Esophagus (tissue), 2 donors: ENCODE results near the gene BLOC1S6. TPM values are rescaled to one million over a fixed set of nuclear protein-coding genes. Genes with fewer than 3 reads are reported as not detected.

Experiments
- H3K27ac ChIP-seq, 2 donors: one replicate each; pipeline ENCODE4 v1.5.1; 2013; ENCODE audit warnings: low read depth in 2 of 2, mild to moderate bottlenecking in 2 of 2, inconsistent platforms in 1 of 2, low read length in 1 of 2, moderate library complexity in 1 of 2
- H3K27me3 ChIP-seq, 2 donors: one replicate each; pipeline ENCODE4 v1.6.1; 2013; ENCODE audit warnings: low read length in 2 of 2, control low read depth in 1 of 2, mild to moderate bottlenecking in 1 of 2; ENCODE audit not compliant: insufficient read depth in 2 of 2, control insufficient read depth in 1 of 2
- H3K36me3 ChIP-seq, 2 donors: one replicate each; pipeline ENCODE4 v1.6.1; 2013; ENCODE audit warnings: low read length in 1 of 2; ENCODE audit not compliant: control insufficient read depth in 2 of 2, insufficient read depth in 2 of 2
- H3K4me1 ChIP-seq, 2 donors: one replicate each; pipeline ENCODE4 v1.6.1; 2013; ENCODE audit warnings: low read length in 1 of 2; ENCODE audit not compliant: control insufficient read depth in 2 of 2, insufficient read depth in 2 of 2
- H3K4me3 ChIP-seq, 2 donors: one replicate each; pipeline ENCODE4 v1.5.1; 2013; ENCODE audit warnings: low read length in 2 of 2, mild to moderate bottlenecking in 2 of 2, low read depth in 1 of 2, moderate library complexity in 1 of 2
- H3K9me3 ChIP-seq, 2 donors: one replicate each; pipeline ENCODE4 v1.6.1; 2013; ENCODE audit warnings: mild to moderate bottlenecking in 2 of 2, low read depth in 1 of 2, low read length in 1 of 2, moderate library complexity in 1 of 2; ENCODE audit not compliant: control insufficient read depth in 2 of 2, insufficient read depth in 1 of 2
- WGBS, 2 donors: extraction: QIAGEN DNeasy Blood & Tissue Kit; methylation state at CpG; one replicate each; pipeline ENCODE4 v1.1.7; 2013; 5-methylcytosine and 5-hydroxymethylcytosine counted together
- polyA plus RNA-seq, 2 donors: library from polyadenylated mRNA; stranded (reverse); fragments of 200-250 nt; gene quantifications; one replicate each; pipeline ENCODE4 v1.2.3, GENCODE V29; 2013
- donor health status: healthy with polysubstance abuse.
- donor health status: Bipolar disorder and iron deficiency.

Gene BLOC1S6
- polyA plus RNA-seq, 2 donors = 6.5 to 11.1 TPM

- H3K36me3 ChIP-seq = no peaks in the 10 kb centered on the region
- H3K4me1 ChIP-seq = no peaks in the 10 kb centered on the region
- H3K9me3 ChIP-seq = no peaks in the 10 kb centered on the region
- H3K27ac ChIP-seq = no peak overlapping the region
- no peak overlapping the region for H3K4me3 ChIP-seq
- 60 to 74% methylated on average over 3 of the region's 3 CpGs for WGBS, 2 donors
- no peaks in the 10 kb centered on the region for H3K27me3 ChIP-seq
Observed at GRCh38 chr15:45551676-45552075, 35.5 kb upstream of the BLOC1S6 start.

- H3K36me3 ChIP-seq = no peaks in the 10 kb centered on the region
- H3K9me3 ChIP-seq = no peaks in the 10 kb centered on the region
- 37 to 39% methylated on average over 3 of the region's 3 CpGs for WGBS, 2 donors
Observed at GRCh38 chr15:45555934-45556608, 31.1 kb upstream of the BLOC1S6 start.

GRCh38 chr15:45572617-45573016 is 14.6 kb upstream of the BLOC1S6 start:
- Histone ChIP-seq H3K4me3 (no peak overlapping the region), H3K36me3 (no peaks in the 10 kb centered on the region), H3K27me3 (no peaks in the 10 kb centered on the region), H3K27ac (no peak overlapping the region), H3K4me1 (no peaks in the 10 kb centered on the region), H3K9me3 (no peaks in the 10 kb centered on the region)
- WGBS, 2 donors = 70 to 74% methylated on average over 3 of the region's 3 CpGs

More at GRCh38 chr15:45555934-45556608, 31.1 kb upstream of the BLOC1S6 start:
- no peak overlapping the region for H3K27ac ChIP-seq
- H3K4me1 ChIP-seq = no peaks in the 10 kb centered on the region
- H3K27me3 ChIP-seq = no peaks in the 10 kb centered on the region
- H3K4me3 ChIP-seq = no peak overlapping the region

- 72 to 77% methylated on average over 7 of the region's 7 CpGs for WGBS, 2 donors
- H3K4me1 ChIP-seq = no peaks in the 10 kb centered on the region
- H3K27me3 ChIP-seq = no peaks in the 10 kb centered on the region
- H3K9me3 ChIP-seq = no peaks in the 10 kb centered on the region
- H3K27ac ChIP-seq = no peak overlapping the region
- H3K4me3 ChIP-seq = no peak overlapping the region
- no peaks in the 10 kb centered on the region for H3K36me3 ChIP-seq
Observed at GRCh38 chr15:45573961-45574629, 13.1 kb upstream of the BLOC1S6 start.

GRCh38 chr15:45581919-45582318 is 5.3 kb upstream of the BLOC1S6 start:
- WGBS, 2 donors = 95 to 96% methylated on average over 2 of the region's 2 CpGs
- Histone ChIP-seq H3K36me3 (no peaks in the 10 kb centered on the region), H3K4me3 (no peak overlapping the region), H3K27me3 (no peaks in the 10 kb centered on the region), H3K4me1 (no peaks in the 10 kb centered on the region), H3K27ac (no peak overlapping the region), H3K9me3 (no peaks in the 10 kb centered on the region)

- Histone ChIP-seq H3K27ac (no peak overlapping the region), H3K4me1 (no peaks in the 10 kb centered on the region), H3K9me3 (no peaks in the 10 kb centered on the region), H3K27me3 (no peaks in the 10 kb centered on the region), H3K4me3 (no peak overlapping the region), H3K36me3 (no peaks in the 10 kb centered on the region)
- WGBS, 2 donors = 83 to 86% methylated on average over 11 of the region's 11 CpGs
Observed at GRCh38 chr15:45583731-45584639, 3.2 kb upstream of the BLOC1S6 start.

GRCh38 chr15:45585069-45585791 is 1.9 kb upstream of the BLOC1S6 start:
- 67 to 68% methylated on average over 7 of the region's 7 CpGs for WGBS, 2 donors
- Histone ChIP-seq H3K4me1 (no peaks in the 10 kb centered on the region), H3K27ac (peak overlapping the region in 1 of 2 donors; percentile 29), H3K4me3 (no peak overlapping the region), H3K36me3 (no peaks in the 10 kb centered on the region), H3K9me3 (no peaks in the 10 kb centered on the region), H3K27me3 (no peaks in the 10 kb centered on the region)

- no peaks in the 10 kb centered on the region for H3K9me3 ChIP-seq
- no peaks in the 10 kb centered on the region for H3K4me1 ChIP-seq
- WGBS, 2 donors = 54 to 74% methylated on average over 3 of the region's 3 CpGs
- H3K36me3 ChIP-seq = no peaks in the 10 kb centered on the region
- H3K4me3 ChIP-seq = peak overlapping the region in 1 of 2 donors; percentile 85
- no peaks in the 10 kb centered on the region for H3K27me3 ChIP-seq
- peak overlapping the region in 1 of 2 donors; percentile 98 for H3K27ac ChIP-seq
Observed at GRCh38 chr15:45586125-45586524, 1.1 kb upstream of the BLOC1S6 start.

- Histone ChIP-seq H3K36me3 (no peaks in the 10 kb centered on the region), H3K27ac (peak overlapping the region; percentile 98), H3K4me3 (peak overlapping the region; percentile 85 to 97), H3K4me1 (no peaks in the 10 kb centered on the region), H3K27me3 (no peaks in the 10 kb centered on the region), H3K9me3 (no peaks in the 10 kb centered on the region)
- WGBS, 2 donors = 1% methylated on average over 14 of the region's 14 CpGs
Observed at GRCh38 chr15:45586601-45587094, 531 bp upstream of the BLOC1S6 start.
